NK-92 treated with Interleukin-12 subunit alpha and Interleukin-12 subunit beta, amount 100 ng/mL, for 24 hours (cell line): Measurements from ENCODE around the gene LGALS12.
"Not testable (repeated sequence)": the region's sequence is repeated elsewhere in the genome, so short reads cannot be mapped to it uniquely, and the experiment has no call there.

ENCODE experiments used
- DNase-seq: peaks from one replicate; lab custom pipeline; 2025; lab: John Stamatoyannopoulos, UW

LGALS12 gene

DNA sequence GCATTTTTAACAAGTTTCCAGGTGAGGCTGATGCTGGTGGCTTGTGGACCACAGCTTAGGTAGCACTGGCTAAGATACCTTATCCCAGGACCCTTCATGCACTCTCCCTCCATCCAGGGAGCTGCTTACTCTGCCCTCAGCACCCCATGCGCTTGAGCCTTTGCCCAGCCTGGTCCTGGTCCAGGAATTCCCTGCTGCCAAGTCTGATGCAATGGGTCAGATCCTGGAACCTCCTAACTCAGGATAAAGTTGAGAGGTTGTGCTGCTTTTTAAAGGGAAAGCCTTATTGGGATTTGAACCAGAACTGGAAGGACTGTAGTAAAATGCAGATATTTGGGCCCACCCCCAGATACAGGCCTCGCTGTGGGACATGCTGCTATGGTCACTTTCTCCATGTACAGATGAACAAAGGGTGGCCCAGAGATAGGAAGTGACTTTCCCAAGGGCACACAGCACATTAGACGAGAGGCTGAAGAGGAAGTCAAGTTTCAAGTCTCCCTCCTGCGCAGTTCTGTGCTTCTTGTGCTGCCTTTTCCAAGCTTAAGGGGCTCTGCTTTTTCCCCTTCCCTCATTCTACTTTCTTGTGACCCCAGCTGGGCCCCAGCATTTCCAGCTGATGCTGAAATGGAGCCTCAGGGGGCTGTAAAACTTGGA lies 824 bp upstream of the LGALS12 start:
- DNase-seq = no peak

GRCh38 chr11:63506876-63507275 lies 992 bp downstream of the LGALS12 start:
- no peak for DNase-seq

- no peak for DNase-seq
These were observed 1.6 kb downstream of the LGALS12 start for GRCh38 chr11:63507511-63507910.

GRCh38 chr11:63508009-63508408 lies 2.1 kb downstream of the LGALS12 start:
- no peak for DNase-seq

DNA sequence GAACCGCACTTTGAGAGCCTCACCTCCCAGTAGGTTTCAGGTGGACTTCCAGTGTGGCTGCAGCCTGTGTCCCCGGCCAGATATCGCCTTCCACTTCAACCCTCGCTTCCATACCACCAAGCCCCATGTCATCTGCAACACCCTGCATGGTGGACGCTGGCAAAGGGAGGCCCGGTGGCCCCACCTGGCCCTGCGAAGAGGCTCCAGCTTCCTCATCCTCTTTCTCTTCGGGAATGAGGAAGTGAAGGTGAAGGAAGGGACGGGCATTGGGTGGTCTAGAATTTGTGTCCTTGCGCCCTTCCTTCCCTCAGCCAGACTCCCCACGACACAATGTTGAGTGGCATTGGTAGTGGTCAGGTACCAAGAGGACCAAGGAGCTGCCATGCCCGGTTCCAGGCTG lies 2.9 kb downstream of the LGALS12 start:
- no peak for DNase-seq

- DNase-seq = no peak
These were observed 4.6 kb downstream of the LGALS12 start for GRCh38 chr11:63510360-63511047.

DNA sequence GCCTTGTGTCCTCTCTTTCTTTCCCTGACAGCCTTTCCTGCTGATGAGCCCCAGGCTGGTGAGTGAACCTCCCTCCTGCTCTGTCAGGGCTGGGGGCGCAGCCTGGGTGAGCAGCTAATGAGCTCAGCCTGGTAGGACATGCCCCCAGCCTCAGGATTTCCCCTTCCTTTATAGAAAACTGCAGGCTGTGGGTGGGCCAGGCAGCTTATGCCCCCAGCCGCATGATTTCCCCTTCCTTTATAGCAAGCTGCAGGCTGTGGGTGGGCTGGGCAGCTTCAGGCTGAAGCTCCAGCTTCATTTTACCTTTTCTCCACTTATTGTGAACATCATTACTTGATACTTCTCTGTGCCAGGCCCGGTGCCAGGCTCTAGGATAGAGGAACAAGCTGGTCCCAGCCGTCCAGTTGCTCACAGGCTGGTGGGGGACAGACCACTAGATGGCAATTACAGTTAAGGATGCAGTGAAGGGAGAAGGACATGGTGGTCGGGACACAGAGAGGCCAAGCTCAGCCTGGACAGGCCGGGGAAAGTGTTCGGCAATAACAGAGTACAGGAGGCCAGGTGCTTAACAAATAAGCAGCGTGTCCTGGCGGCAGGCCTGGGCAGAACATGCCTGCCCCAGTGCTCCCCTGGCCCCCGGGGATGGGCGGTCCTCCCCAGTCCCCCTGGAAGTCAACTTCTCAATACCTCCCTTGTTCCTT lies 5.3 kb downstream of the LGALS12 start:
- DNase-seq = no peak

DNA sequence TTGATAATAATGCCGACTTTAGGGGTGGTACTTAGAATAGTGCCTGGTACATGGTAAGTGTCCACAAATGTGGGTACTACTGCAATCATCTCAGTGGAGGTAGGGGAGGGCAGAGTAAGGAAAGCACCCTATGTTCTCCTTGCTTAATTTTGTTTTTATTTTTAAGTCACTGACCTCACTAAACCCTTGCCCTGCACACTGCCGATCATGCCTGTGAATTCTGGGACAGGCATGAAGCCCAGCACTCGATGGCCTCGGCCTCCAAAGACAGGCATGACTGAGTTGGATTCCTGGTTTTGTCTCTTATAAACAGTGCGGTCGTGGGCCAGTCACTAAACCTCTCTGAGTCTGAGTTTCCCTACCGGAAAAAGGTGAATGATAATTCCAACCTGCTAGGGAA lies 6.9 kb downstream of the LGALS12 start:
- no peak for DNase-seq

GRCh38 chr11:63516109-63516508 lies 10.2 kb downstream of the LGALS12 start:
- no peak for DNase-seq

- no peak for DNase-seq
These were observed 11.3 kb downstream of the LGALS12 start for GRCh38 chr11:63517156-63517555.

GRCh38 chr11:63518548-63518947 lies 12.7 kb downstream of the LGALS12 start:
- no peak for DNase-seq

DNA sequence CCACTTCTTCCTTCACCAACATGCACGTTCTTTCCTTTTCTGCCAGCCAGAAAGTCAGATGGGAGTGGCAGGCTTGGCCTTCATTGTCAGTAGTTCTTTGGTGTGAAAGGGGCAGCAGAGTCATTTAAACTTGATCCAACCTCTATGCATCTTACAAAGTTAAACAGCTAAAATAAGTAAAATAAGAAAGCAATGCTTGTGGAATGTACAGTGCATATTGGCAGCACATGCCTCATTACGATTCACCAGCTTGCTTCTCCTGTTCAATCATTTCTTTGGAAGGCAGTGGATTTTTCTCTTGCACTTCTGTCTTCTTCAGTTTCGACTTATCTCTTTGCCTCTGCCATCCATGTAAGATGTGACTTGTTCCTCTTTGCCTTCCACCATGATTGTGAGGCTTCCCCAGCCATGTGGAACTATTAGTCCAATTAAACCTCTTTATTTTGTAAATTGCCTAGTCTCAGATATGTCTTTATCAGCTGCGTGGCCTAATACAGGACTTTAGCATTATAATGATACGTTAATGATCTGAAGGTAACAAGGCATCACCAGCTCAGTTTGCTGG lies 14.8 kb downstream of the LGALS12 start:
- no peak for DNase-seq

GRCh38 chr11:63521896-63522295 lies 16.0 kb downstream of the LGALS12 start:
- DNase-seq = no peak

DNA sequence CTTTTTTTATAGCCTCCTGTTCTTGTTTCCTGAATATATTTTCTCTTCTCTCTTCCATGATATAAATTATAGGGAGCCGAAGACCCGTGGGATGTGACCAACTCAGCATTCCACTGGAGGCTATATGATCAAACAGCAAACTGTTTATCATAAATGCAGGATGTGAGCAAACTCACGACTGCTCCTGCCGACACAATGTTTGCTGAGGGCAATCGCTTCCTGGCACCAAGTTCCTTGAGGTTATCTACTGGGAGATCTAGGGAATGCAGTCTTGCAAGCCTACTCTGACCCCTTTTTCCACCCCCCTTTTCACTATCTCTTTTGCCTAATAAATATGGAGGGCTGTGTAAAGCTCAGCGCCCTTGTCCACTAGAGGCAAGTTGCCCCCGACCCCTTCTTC lies 17.3 kb downstream of the LGALS12 start:
- DNase-seq = no peak

DNA sequence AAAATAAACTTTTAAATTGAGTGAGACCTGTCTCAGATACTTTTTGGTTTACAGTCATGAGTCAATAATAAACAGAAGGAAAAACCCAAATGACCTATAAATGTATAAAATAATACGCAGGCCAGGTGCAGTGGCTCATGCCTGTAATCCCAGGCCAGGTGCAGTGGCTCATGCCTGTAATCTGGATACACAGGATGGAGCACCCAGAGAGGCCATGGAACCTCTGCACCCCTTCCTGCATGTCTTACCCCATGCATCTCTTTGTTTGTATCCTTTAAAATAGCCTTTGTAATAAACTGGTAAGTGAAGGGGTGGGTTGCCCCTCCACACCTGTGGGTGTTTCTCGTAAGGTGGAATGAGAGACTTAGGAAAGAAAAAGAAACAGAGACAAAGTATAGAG lies 21.8 kb downstream of the LGALS12 start:
- no peak for DNase-seq

DNA sequence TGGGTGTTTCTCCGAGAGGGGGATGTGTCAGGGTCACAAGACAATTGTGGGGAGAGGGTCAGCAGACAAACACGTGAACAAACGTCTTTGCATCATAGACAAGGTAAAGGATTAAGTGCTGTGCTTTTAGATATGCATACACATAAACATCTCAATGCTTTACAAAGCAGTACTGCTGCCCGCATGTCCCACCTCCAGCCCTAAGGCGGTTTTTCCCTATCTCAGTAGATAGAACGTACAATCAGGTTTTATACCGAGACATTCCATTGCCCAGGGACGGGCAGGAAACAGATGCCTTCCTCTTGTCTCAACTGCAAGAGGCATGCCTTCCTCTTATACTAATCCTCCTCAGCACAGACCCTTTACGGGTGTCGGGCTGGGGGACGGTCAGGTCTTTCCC lies 22.3 kb downstream of the LGALS12 start:
- not testable (repeated sequence) for DNase-seq

DNA sequence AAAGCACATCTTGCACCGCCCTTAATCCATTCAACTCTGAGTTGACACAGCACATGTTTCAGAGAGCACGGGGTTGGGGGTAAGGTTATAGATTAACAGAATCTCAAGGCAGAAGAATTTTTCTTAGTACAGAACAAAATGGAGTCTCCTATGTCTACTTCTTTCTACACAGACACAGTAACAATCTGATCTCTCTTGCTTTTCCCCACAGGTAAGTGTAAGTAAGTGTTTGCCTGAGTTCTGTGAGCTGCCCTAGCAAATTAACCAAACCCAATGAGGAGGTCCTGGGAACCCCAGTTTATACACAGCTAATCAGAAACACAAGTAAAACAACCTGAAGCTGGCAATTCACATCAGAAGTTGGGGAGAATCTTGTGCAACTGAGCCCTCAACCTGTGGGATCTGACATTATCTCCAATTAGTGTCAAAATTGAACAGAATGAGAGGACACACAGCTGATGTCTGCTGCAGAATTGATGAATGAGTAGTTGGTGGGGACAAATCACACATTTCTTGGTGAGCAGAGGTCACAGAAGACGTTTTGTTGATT lies 22.9 kb downstream of the LGALS12 start:
- not testable (repeated sequence) for DNase-seq

DNA sequence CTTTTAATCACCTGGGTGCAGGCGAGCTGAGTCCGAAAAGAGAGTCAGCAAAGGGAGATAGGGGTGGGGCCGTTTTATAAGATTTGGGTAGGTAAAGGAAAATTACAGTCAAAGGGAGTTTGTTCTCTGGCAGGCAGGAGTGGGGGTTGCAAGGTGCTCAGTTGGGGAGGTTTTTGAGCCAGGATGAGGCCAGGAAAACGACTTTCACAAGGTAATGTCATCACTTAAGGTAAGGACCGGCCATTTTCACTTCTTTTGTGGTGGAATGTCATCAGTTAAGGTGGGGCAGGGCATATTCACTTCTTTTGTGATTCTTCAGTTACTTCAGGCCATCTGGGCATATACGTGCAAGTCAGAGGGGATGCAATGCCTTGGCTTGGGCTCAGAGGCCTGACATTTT lies 23.5 kb downstream of the LGALS12 start:
- not testable (repeated sequence) for DNase-seq

DNA sequence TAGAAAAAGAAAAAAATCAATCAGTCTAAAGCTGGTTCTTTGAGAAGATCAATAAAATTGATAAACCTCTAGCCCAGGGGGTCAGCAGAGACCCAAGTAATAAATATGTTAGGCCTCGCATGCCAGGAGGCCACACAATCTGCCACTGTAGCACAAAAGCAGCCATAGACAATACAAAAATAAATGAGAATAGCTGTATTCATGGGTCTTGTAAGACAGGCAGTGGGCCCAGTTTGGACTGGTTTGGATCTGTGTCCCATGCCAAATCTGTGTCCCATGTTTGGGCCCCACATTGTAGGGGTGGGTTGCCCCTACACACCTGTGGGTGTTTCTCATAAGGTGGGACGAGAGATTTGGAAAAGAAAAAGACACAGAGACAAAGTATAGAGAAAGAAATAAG lies 24.1 kb downstream of the LGALS12 start:
- no peak for DNase-seq

DNA sequence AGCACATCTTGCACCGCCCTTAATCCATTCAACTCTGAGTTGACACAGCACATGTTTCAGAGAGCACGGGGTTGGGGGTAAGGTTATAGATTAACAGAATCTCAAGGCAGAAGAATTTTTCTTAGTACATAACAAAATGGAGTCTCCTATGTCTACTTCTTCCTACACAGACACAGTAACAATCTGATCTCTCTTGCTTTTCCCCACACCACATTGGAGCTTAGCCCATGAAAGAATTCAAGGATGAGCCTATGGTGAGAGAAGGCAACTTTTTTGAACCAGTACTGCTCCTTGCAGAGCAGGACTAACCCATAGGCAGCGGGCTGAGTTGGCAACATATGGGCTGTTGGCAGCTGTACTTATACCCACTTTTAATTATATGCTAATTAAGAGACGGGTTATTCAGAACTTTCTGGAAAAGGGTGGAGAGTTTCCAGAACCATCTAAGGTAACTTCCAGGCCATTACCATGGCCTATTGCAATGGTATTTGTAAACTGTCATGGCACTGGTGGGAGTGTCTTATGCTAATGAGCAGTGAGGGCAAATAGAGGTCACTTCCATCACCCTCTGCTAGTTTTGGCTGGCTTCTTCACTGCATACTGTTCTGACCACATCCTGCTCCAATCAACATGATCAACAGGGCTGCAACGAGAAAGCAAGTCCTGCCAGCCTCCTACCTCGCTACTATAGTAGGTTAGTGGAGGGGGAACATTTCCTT lies 25.3 kb downstream of the LGALS12 start:
- peak; percentile 52 for DNase-seq

DNA sequence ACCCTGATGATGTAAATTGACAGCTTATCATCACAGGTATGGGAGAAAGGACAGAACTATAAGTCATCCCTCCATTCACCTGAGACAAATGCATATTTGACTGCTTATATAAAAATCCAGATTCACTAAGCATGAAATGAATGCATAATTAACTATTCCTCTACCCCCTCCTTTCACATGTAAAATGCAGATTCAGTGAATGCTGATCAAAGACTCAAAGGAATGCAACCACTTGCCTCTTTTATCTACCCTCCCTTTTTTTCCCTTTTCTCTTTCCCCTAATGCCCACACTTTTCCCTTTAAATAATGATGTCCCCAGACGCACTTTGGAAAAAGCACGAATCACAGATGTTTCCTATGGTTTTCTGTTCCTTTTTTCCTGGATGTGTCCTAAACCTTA lies 26.2 kb downstream of the LGALS12 start:
- no peak for DNase-seq
